ENCODE results near the gene ASB7.

The ASB7 gene

DNA sequence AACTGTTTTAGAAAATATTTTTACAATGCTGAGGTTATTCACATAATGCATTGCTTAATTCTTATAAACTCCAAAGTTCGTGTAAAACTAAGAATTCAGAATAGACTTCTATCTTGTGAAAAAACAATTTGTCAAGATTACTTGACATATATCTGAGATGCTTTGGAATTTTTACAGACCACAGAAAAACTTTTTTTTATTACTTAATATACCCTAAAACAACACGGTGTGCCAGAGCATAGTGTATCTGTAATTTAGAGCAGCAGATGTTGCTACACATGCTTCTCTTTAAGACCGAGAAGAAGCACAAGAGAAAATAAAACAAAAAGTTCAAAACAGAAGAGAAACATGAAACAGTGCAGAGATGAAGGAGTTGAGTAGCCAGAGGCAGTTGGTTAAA lies 26.4 kb downstream of the ASB7 start:
- Histone ChIP-seq H3K9me3 (replicated peaks; ENCODE audit: low read length) (no peaks in the 10 kb centered on the region), H3K4me2 (ENCODE audit: low read length) (no peak overlapping the region), H3K9ac (ENCODE audit: low read depth, low read length) (no peak overlapping the region), H3K4me1 (ENCODE audit: control insufficient read depth, insufficient read depth, low read length) (peaks cover 5% of the 10 kb centered on the region), H3K36me3 (ENCODE audit: insufficient read depth, low read length) (peaks cover 23% of the 10 kb centered on the region), H3K4me3 (ENCODE audit: low read length) (no peak overlapping the region), H3K27me3 (ENCODE audit: control insufficient read depth, insufficient read depth, low read length) (no peaks in the 10 kb centered on the region)

DNA sequence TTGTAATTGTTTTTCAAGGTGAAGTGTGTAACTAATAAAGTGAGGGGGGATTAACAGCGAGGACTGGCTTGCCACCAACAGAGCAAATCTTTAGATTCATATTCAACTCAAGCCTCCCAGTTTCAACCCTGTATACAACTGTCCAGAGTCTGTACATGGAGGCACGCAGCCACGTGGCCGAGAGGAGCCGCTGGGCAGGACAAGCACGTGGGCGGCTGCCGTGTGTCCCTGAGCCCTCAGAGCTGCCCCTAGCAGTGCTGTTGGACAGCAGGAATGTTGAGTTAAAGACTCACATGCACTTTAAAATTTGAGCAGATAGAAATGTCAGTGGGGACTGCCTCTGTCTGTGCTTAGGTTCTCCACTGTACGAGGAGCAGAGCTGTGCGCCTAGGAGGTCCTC lies 29.4 kb downstream of the ASB7 start:
- H3K36me3 ChIP-seq (ENCODE audit: insufficient read depth, low read length), result peaks cover 23% of the 10 kb centered on the region
- H3K4me1 ChIP-seq (ENCODE audit: control insufficient read depth, insufficient read depth, low read length), result peaks cover 7% of the 10 kb centered on the region
- H3K27me3 ChIP-seq (ENCODE audit: control insufficient read depth, insufficient read depth, low read length), result no peaks in the 10 kb centered on the region
- H3K9ac ChIP-seq (ENCODE audit: low read depth, low read length), result no peak overlapping the region
- no peak overlapping the region for H3K4me2 ChIP-seq (ENCODE audit: low read length)
- H3K4me3 ChIP-seq (ENCODE audit: low read length), result no peak overlapping the region
- no peaks in the 10 kb centered on the region for H3K9me3 ChIP-seq (replicated peaks; ENCODE audit: low read length)

DNA sequence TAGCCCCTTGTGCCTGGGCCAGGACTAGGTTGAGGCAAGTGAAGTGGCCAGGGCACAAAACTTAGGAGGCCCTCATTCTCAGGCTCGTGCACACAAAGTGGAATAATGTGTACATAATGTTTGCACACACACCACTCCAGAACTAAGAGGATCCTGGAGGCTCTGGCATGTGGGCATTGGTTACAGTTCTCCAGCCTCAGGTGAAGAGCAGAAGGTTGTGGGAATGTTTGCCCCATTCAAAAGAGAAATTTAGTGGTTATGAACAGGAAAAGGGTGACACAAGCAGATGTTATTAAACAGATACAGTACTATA lies 31.3 kb downstream of the ASB7 start:
- Histone ChIP-seq H3K9ac (ENCODE audit: low read depth, low read length) (no peak overlapping the region), H3K9me3 (replicated peaks; ENCODE audit: low read length) (no peaks in the 10 kb centered on the region), H3K4me2 (ENCODE audit: low read length) (no peak overlapping the region), H3K36me3 (ENCODE audit: insufficient read depth, low read length) (peaks cover 23% of the 10 kb centered on the region), H3K4me1 (ENCODE audit: control insufficient read depth, insufficient read depth, low read length) (peaks cover 11% of the 10 kb centered on the region), H3K27me3 (ENCODE audit: control insufficient read depth, insufficient read depth, low read length) (no peaks in the 10 kb centered on the region), H3K4me3 (ENCODE audit: low read length) (no peak overlapping the region)

DNA sequence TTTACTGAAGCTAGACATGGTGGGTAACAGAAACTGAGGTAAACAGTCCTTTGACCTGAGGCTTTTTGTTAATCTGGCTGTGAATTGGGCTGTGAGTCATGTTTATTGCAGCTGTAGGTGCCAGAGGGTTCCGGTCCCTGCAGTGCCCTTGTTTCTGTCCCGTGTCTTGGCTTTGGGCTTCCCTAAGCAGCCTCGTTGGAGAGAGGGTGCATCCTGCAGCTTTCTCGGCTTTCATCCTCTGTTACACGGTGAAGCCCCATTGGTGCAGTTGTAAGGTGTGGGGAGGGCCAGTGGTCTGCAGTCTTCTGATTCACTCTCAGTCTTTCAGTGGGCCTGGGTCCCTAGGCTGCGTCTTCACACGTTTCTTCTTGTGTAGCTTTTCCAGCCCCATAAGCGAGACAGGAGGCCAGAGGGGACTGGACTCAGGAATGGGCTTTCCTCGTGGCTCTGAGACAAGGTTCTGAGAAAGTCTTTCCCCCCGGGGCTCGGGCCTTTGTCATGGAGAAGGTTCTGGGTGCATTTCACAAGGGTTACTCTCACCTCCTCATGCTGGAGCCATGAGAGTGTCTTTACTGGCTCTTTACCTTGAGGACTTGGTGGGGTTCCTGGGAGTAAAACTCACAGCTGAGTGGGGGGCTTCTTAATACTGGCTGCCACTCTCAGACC lies 33.1 kb downstream of the ASB7 start:
- no peaks in the 10 kb centered on the region for H3K9me3 ChIP-seq (replicated peaks; ENCODE audit: low read length)

DNA sequence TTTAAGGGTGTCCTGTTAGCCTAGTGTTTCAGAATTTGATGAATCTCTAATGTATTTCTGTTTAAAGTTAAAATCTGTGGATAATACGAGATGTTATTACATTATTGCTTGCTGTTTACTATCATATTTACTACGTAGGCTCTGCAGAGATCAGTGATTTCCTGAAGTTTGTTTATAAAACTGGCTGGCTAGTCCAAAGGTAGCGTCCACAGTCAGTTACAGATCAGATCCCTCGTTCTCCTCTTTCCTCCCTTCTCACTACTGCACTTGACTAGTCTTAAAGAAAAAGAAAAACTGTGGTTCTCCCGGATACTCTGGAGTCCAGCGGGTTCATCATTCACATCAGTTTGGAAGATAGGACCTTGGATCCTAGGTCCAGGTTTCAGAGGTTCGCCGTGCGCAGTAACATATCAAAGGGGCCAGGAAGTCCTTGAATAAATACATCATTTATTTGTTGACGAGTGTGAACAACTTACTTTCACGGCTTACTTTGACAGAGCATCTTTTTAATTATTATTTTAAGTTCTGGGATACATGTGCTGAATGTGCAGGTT lies 35.9 kb downstream of the ASB7 start:
- H3K4me1 ChIP-seq (ENCODE audit: control insufficient read depth, insufficient read depth, low read length), result peaks cover 5% of the 10 kb centered on the region
- H3K4me2 ChIP-seq (ENCODE audit: low read length), result no peak overlapping the region
- H3K27me3 ChIP-seq (ENCODE audit: control insufficient read depth, insufficient read depth, low read length), result no peaks in the 10 kb centered on the region
- no peaks in the 10 kb centered on the region for H3K9me3 ChIP-seq (replicated peaks; ENCODE audit: low read length)
- no peak overlapping the region for H3K4me3 ChIP-seq (ENCODE audit: low read length)
- no peak overlapping the region for H3K9ac ChIP-seq (ENCODE audit: low read depth, low read length)
- H3K36me3 ChIP-seq (ENCODE audit: insufficient read depth, low read length), result no peaks in the 10 kb centered on the region

More for the DNA sequence above, 33.1 kb downstream of the ASB7 start:
- peaks cover 5% of the 10 kb centered on the region for H3K4me1 ChIP-seq (ENCODE audit: control insufficient read depth, insufficient read depth, low read length)
- H3K36me3 ChIP-seq (ENCODE audit: insufficient read depth, low read length), result peaks cover 13% of the 10 kb centered on the region
- no peaks in the 10 kb centered on the region for H3K27me3 ChIP-seq (ENCODE audit: control insufficient read depth, insufficient read depth, low read length)
- no peak overlapping the region for H3K9ac ChIP-seq (ENCODE audit: low read depth, low read length)
- H3K4me3 ChIP-seq (ENCODE audit: low read length), result no peak overlapping the region
- H3K4me2 ChIP-seq (ENCODE audit: low read length), result no peak overlapping the region

DNA sequence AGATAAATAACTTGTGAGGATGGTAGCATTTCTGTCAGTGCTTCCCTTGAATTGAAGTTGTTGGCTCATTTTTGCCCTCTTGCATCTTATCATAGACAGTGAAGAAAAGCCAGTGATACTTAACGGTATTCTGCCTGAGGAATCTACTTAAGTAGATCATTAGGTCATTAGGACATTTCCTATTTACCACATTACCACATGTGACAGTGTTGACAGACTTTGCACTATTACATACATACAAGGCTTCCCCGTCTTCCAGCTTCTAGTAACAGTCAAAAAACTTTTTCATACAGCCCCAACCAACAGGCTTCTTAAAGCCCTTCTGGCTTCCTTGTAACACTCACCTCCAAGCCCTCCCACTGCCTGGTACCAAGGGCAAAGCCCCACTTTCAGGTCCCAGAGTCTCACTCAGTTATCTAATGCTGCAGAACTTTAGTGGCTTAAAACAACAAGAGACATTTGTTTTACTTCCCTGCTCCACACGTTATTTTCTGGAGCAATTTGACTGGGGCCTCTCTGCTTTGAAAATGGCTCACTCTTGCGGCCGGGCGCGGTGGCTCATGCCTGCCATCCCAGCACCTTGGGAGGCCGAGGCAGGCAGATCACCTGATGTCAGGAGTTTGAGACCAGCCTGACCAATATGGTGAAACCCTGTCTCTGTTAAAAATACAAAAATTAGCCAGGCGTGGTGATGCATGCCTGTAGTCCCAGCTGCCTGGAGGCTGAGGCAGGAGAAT lies 40.0 kb downstream of the ASB7 start:
- H3K27me3 ChIP-seq (ENCODE audit: control insufficient read depth, insufficient read depth, low read length), result no peaks in the 10 kb centered on the region

DNA sequence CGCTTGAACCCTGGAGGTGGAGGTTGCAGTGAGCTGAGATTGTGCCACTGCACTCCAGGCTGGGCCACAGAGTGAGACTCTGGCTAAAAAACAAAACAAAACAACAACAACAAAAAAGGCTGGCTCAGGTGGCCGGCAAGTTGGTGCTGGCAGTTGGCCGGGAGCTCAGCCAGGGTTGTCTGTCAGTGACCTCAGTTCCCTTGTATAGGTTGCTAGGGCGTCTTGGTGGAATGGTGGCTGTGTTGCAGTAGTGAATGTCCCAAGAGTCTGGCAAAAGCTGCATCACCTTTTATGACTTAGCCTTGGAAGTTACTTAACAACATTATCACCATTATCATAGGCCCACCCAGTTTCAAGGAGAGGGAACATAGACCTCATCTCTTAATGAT lies 40.6 kb downstream of the ASB7 start:
- Histone ChIP-seq H3K9me3 (replicated peaks; ENCODE audit: low read length) (no peaks in the 10 kb centered on the region), H3K9ac (ENCODE audit: low read depth, low read length) (no peak overlapping the region), H3K4me2 (ENCODE audit: low read length) (no peak overlapping the region), H3K4me3 (ENCODE audit: low read length) (no peak overlapping the region), H3K4me1 (ENCODE audit: control insufficient read depth, insufficient read depth, low read length) (no peaks in the 10 kb centered on the region), H3K36me3 (ENCODE audit: insufficient read depth, low read length) (no peaks in the 10 kb centered on the region), H3K27me3 (ENCODE audit: control insufficient read depth, insufficient read depth, low read length) (no peaks in the 10 kb centered on the region)

More for the DNA sequence above, 40.0 kb downstream of the ASB7 start:
- Histone ChIP-seq H3K9me3 (replicated peaks; ENCODE audit: low read length) (no peaks in the 10 kb centered on the region), H3K36me3 (ENCODE audit: insufficient read depth, low read length) (no peaks in the 10 kb centered on the region), H3K4me2 (ENCODE audit: low read length) (no peak overlapping the region), H3K4me3 (ENCODE audit: low read length) (no peak overlapping the region), H3K9ac (ENCODE audit: low read depth, low read length) (no peak overlapping the region), H3K4me1 (ENCODE audit: control insufficient read depth, insufficient read depth, low read length) (no peaks in the 10 kb centered on the region)

DNA sequence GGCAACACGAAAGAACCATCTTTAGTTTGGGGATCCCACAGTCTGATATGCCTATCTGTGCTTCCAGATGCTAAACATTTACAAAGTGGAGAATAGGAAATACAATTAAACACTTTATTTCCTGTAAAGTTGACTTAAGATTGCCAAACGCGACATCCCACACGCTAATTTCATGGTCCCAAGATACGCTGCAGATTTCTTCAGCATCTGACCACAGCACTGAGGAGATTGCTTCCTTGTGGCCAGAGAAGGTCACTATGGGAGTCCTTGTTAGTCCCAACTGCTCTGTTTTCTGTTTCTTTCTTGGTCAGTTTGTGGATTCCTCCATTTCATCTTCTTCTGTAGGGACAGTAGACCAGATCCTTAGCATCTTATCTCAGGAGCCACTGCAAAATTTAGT lies 43.3 kb downstream of the ASB7 start:
- Histone ChIP-seq H3K4me1 (ENCODE audit: control insufficient read depth, insufficient read depth, low read length) (no peaks in the 10 kb centered on the region), H3K9ac (ENCODE audit: low read depth, low read length) (no peak overlapping the region), H3K36me3 (ENCODE audit: insufficient read depth, low read length) (no peaks in the 10 kb centered on the region)

DNA sequence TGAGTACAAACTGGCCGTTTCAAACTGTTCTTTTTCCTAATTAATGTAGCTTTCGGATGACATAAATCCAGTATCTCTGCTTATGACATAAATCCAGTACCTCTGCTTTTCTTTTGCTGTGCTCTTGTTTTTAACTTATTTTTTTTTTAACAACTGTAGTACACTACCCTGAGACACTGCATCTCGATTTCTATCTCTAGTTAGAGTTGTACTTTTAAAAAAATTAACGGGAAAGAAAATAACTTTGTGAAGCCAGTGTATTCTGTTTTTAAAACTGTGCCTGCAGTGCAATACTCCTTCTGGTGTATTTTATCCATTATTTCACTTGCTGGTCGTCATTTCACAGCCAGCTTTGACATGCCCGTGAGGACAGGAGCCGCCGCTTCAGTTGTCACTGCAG lies 46.6 kb downstream of the ASB7 start:
- Histone ChIP-seq H3K9ac (ENCODE audit: low read depth, low read length) (no peak overlapping the region), H3K4me1 (ENCODE audit: control insufficient read depth, insufficient read depth, low read length) (no peaks in the 10 kb centered on the region), H3K36me3 (ENCODE audit: insufficient read depth, low read length) (no peaks in the 10 kb centered on the region), H3K4me2 (ENCODE audit: low read length) (no peak overlapping the region), H3K4me3 (ENCODE audit: low read length) (no peak overlapping the region), H3K27me3 (ENCODE audit: control insufficient read depth, insufficient read depth, low read length) (no peaks in the 10 kb centered on the region), H3K9me3 (replicated peaks; ENCODE audit: low read length) (no peaks in the 10 kb centered on the region)

More for the DNA sequence above, 43.3 kb downstream of the ASB7 start:
- Histone ChIP-seq H3K4me2 (ENCODE audit: low read length) (no peak overlapping the region), H3K9me3 (replicated peaks; ENCODE audit: low read length) (no peaks in the 10 kb centered on the region), H3K27me3 (ENCODE audit: control insufficient read depth, insufficient read depth, low read length) (no peaks in the 10 kb centered on the region), H3K4me3 (ENCODE audit: low read length) (no peak overlapping the region)

DNA sequence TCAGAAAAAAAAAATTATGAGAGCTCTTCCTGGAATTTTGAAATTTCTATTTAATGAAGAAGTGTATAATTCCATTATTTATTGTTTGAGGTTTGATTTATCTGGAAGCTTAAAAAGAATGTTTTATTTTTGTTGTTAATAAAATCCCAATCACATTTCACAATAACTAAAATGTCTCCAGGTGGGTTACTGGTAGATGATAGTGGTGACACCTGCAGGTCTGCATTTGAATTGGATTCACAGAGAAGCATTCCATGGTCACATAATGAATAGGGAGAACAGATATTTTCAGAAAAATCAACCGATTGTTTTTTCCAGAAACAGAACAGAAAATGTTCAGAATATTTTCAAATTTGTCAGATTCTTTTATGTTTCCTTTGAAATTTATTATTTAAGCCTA lies 48.3 kb downstream of the ASB7 start:
- no peaks in the 10 kb centered on the region for H3K9me3 ChIP-seq (replicated peaks; ENCODE audit: low read length)
- no peaks in the 10 kb centered on the region for H3K4me1 ChIP-seq (ENCODE audit: control insufficient read depth, insufficient read depth, low read length)
- no peaks in the 10 kb centered on the region for H3K36me3 ChIP-seq (ENCODE audit: insufficient read depth, low read length)
- no peak overlapping the region for H3K9ac ChIP-seq (ENCODE audit: low read depth, low read length)
- no peak overlapping the region for H3K4me3 ChIP-seq (ENCODE audit: low read length)
- H3K27me3 ChIP-seq (ENCODE audit: control insufficient read depth, insufficient read depth, low read length), result no peaks in the 10 kb centered on the region
- no peak overlapping the region for H3K4me2 ChIP-seq (ENCODE audit: low read length)

DNA sequence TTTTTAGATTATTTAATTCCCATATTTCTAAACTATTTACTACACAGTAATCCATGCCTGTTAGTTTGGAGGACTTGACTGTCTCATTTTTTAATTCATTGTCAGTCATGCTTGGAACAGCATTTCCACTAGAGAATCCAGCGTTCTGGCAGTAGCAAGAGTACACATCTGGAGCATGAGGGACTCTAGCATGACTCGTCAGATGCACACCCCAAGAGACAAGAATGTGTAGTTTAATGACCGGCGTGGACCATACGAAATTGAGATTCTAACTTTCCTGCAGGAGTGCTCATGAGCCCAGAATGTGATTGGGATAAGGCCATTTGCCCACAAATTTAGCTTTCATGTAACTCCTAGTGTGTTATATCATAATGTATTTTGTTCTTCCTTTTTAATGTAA lies 48.9 kb downstream of the ASB7 start:
- H3K4me2 ChIP-seq (ENCODE audit: low read length), result no peak overlapping the region
- no peaks in the 10 kb centered on the region for H3K36me3 ChIP-seq (ENCODE audit: insufficient read depth, low read length)
- no peaks in the 10 kb centered on the region for H3K27me3 ChIP-seq (ENCODE audit: control insufficient read depth, insufficient read depth, low read length)
- no peaks in the 10 kb centered on the region for H3K9me3 ChIP-seq (replicated peaks; ENCODE audit: low read length)
- no peaks in the 10 kb centered on the region for H3K4me1 ChIP-seq (ENCODE audit: control insufficient read depth, insufficient read depth, low read length)
- H3K4me3 ChIP-seq (ENCODE audit: low read length), result no peak overlapping the region
- H3K9ac ChIP-seq (ENCODE audit: low read depth, low read length), result no peak overlapping the region

DNA sequence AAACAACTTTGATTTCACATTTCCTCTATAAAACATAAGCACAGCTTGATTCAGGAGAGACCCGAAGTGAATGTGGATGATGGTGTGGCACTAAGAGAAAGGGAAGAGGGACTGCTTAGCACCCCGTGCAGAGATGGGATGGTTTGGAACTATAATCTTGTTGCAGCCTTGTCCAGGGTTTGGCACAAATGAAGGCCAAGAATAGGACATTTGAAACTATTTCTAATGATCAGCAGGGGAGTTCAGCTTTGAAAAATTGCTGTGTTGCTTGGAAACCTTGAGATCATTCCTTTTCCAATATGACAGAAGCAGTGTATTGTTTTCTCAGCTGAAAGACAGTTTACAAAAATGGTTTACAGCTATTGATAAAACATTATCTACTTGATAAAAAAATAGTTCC lies 49.7 kb downstream of the ASB7 start:
- Histone ChIP-seq H3K27me3 (ENCODE audit: control insufficient read depth, insufficient read depth, low read length) (no peaks in the 10 kb centered on the region), H3K36me3 (ENCODE audit: insufficient read depth, low read length) (no peaks in the 10 kb centered on the region), H3K9me3 (replicated peaks; ENCODE audit: low read length) (no peaks in the 10 kb centered on the region), H3K4me3 (ENCODE audit: low read length) (no peak overlapping the region), H3K4me1 (ENCODE audit: control insufficient read depth, insufficient read depth, low read length) (no peaks in the 10 kb centered on the region), H3K9ac (ENCODE audit: low read depth, low read length) (no peak overlapping the region), H3K4me2 (ENCODE audit: low read length) (no peak overlapping the region)

All from skeletal muscle satellite cell (primary cell).